Panc1 (cell line): ENCODE results near the gene GBE1. TPM values are rescaled to one million over a fixed set of nuclear protein-coding genes. Genes with fewer than 3 reads are reported as not detected.

Source experiments
- ATAC-seq: fragments of 200-7000 bp; cut with Tn5 transposase; 2 replicates; pipeline ENCODE4 v1.9.1; 2020; ENCODE audit warnings: mild to moderate bottlenecking, moderate library complexity
- BruUV-seq: library from RNA; stranded (reverse); fragments of 400-500 nt; replicated peaks from 2 replicates; lab custom pipeline; 2021; lab: Mats Ljungman, UMichigan
- CTCF ChIA-PET: fragments of 300-600 bp; sonication (Branson Sonifier 250); formaldehyde crosslinking; loops from one replicate; lab custom pipeline; 2022; ENCODE audit warnings: antibody characterized with exemption; lab: Charles Lee
- POLR2A ChIA-PET: fragments of 300-600 bp; sonication (Branson Sonifier 250); formaldehyde crosslinking; loops from one replicate; lab custom pipeline; 2022; ENCODE audit warnings: antibody characterized with exemption; lab: Charles Lee
- DNase-seq: peaks from one replicate; pipeline ENCODE4 v3.0.0-alpha.2; 2010; ENCODE audit warnings: low read depth, low spot score
- H3K27ac ChIP-seq: 2 replicates; pipeline ENCODE4 v1.5.1; 2011; ENCODE audit warnings: mild to moderate bottlenecking, low read length, inconsistent platforms
- H3K27me3 ChIP-seq: fragments of 200-500 bp; sonication (Bioruptor generic); 2 replicates; pipeline ENCODE4 v1.6.0; 2014; ENCODE audit warnings: low read length, inconsistent platforms; ENCODE audit not compliant: control insufficient read depth, insufficient read depth
- H3K36me3 ChIP-seq: fragments of 200-500 bp; sonication (Bioruptor generic); 2 replicates; pipeline ENCODE4 v1.5.1; 2014; ENCODE audit warnings: inconsistent platforms, mild to moderate bottlenecking, low read length, moderate library complexity; ENCODE audit not compliant: control insufficient read depth, insufficient read depth
- H3K4me1 ChIP-seq: 2 replicates; pipeline ENCODE4 v1.5.1; 2011; ENCODE audit warnings: inconsistent platforms, mild to moderate bottlenecking, low read length, moderate library complexity; ENCODE audit not compliant: control insufficient read depth, insufficient read depth
- H3K4me3 ChIP-seq, 2 experiments: 2 replicates each; pipeline ENCODE4 v1.5.1; 2011 to 2012; ENCODE audit warnings: low read depth in 2 of 2, low read length in 2 of 2, mild to moderate bottlenecking in 2 of 2, inconsistent platforms in 1 of 2, moderate library complexity in 1 of 2
- H3K9me3 ChIP-seq: fragments of 200-500 bp; sonication (Bioruptor generic); 2 replicates; pipeline ENCODE4 v1.5.1; 2014; ENCODE audit warnings: low read depth, mild to moderate bottlenecking, inconsistent platforms, low read length, moderate library complexity; ENCODE audit not compliant: control insufficient read depth, insufficient read depth
- CTCF ChIP-seq: fragments of 450-650 bp; IDR thresholded peaks from 2 replicates; pipeline ENCODE4 v1.5.1; 2017; ENCODE audit warnings: mild to moderate bottlenecking
- POLR2AphosphoS5 ChIP-seq: IDR thresholded peaks from 2 replicates; pipeline ENCODE4 v1.6.1; 2012; ENCODE audit warnings: mild to moderate bottlenecking, low read depth, low read length, moderate library complexity
- REST ChIP-seq, 2 experiments: IDR thresholded peaks; 2 replicates each; pipeline ENCODE4 v1.6.1; 2011 to 2012; ENCODE audit warnings: low read depth in 2 of 2, control low read depth in 1 of 2, low read length in 1 of 2, mild to moderate bottlenecking in 1 of 2, moderate library complexity in 1 of 2; ENCODE audit not compliant: insufficient read depth in 1 of 2
- SIN3A ChIP-seq: IDR thresholded peaks from 2 replicates; pipeline ENCODE4 v1.6.1; 2012; ENCODE audit warnings: low read depth, mild to moderate bottlenecking, low read length, moderate library complexity, borderline replicate concordance; ENCODE audit not compliant: insufficient read depth
- TCF7L2 ChIP-seq: IDR thresholded peaks from 2 replicates; pipeline ENCODE4 v1.6.1; 2011; ENCODE audit warnings: mild to moderate bottlenecking, low read depth, low read length, inconsistent platforms
- in situ Hi-C: cut with HindIII; loops from 2 replicates; pipeline ENCODE4 v1.10.0; 2016; ENCODE audit warnings: low sequenced_read_pairs, low pct_unique_long_range_greater_than_20kb
- intact Hi-C: fragments of 100-400 bp; cut with micrococcal nuclease; formaldehyde crosslinking; loops from one replicate; pipeline ENCODE4 v1.10.0; 2022; ENCODE audit not compliant: unreplicated experiment
- total RNA-seq: library from RNA; stranded (reverse); gene quantifications from one replicate; pipeline ENCODE4 v1.2.1, GENCODE V29; 2021; ENCODE audit not compliant: unreplicated experiment

The GBE1 gene
- total RNA-seq, 1 experiment from 2014 or later: 30.4 TPM

GRCh38 chr3:81531846-81532245 lies 229.6 kb downstream of the GBE1 start:
- Histone ChIP-seq H3K27me3 (no peaks in the 10 kb centered on the region), H3K9me3 (no peaks in the 10 kb centered on the region), H3K27ac (no peak overlapping the region), H3K4me3 (no peak overlapping the region), H3K36me3 (no peaks in the 10 kb centered on the region), H3K4me1 (no peaks in the 10 kb centered on the region)
- ATAC-seq: no peak
- TF ChIP-seq TCF7L2 (no peak), REST (IDR thresholded peaks at IDR 0.05; ENCODE audit: insufficient read depth in 1 of 2, low read depth in 2 of 2, low read length in 1 of 2) (no peak), CTCF (no peak), SIN3A (no peak), POLR2AphosphoS5 (no peak)
- CTCF ChIA-PET: no interaction called here
- POLR2A ChIA-PET: no interaction called here
- BruUV-seq: no TSS peak
- no peak for DNase-seq
- intact Hi-C loops: no loop called here
- in situ Hi-C loops: no loop called here

- CTCF ChIA-PET: no interaction called here
- H3K4me1 ChIP-seq: no peaks in the 10 kb centered on the region
- no peaks in the 10 kb centered on the region for H3K9me3 ChIP-seq
- TF ChIP-seq SIN3A: no peak
- TF ChIP-seq CTCF: no peak
- no peak for TF ChIP-seq TCF7L2
- no peak for TF ChIP-seq REST (IDR thresholded peaks at IDR 0.05; ENCODE audit: insufficient read depth in 1 of 2, low read depth in 2 of 2, low read length in 1 of 2)
- TF ChIP-seq POLR2AphosphoS5: no peak
- POLR2A ChIA-PET: no interaction called here
- H3K27me3 ChIP-seq: no peaks in the 10 kb centered on the region
- DNase-seq (no peak), ATAC-seq (no peak)
- H3K4me3 ChIP-seq: no peak overlapping the region
- intact Hi-C loops: no loop called here
- no peak overlapping the region for H3K27ac ChIP-seq
- no peaks in the 10 kb centered on the region for H3K36me3 ChIP-seq
- BruUV-seq: no TSS peak
- in situ Hi-C loops: no loop called here
Observed at GRCh38 chr3:81531263-81531662, 230.2 kb downstream of the GBE1 start.
